ENCODE data around the gene NOS1. TPM values are rescaled to one million over a fixed set of nuclear protein-coding genes. Genes with fewer than 3 reads are reported as not detected.

The NOS1 gene
- total and polyA plus RNA-seq, 2 of the 8 experiments (the other 6 are each of a cell fraction or from before 2014, with no cell fraction given): 1.5 to 2.0 TPM

GRCh38 chr12:117352206-117352605 is 9.2 kb downstream of the NOS1 start:
- Histone ChIP-seq H3K27me3 (replicated peaks in 1 of 4; ENCODE audit: control insufficient read depth in 3 of 4, extremely low read depth in 1 of 4, insufficient read depth in 3 of 4, low read length in 3 of 4) (no peaks in the 10 kb centered on the region; a peak in 1 of 7 replicates), H2BK15ac (ENCODE audit: low read length) (no peak overlapping the region), H3K79me1 (ENCODE audit: low read depth, low read length) (no peaks in the 10 kb centered on the region), H3K79me2 (ENCODE audit: control insufficient read depth in 1 of 2, insufficient read depth in 2 of 2, low read length in 2 of 2) (no peaks in the 10 kb centered on the region), H2AFZ (ENCODE audit: low read length) (no peak overlapping the region), H3K18ac (ENCODE audit: extremely low read depth, low read length) (no peak overlapping the region), H3K36me3 (ENCODE audit: control insufficient read depth in 2 of 4, insufficient read depth in 4 of 4, low read length in 3 of 4) (no peaks in the 10 kb centered on the region), H4K20me1 (replicated peaks in 1 of 2; ENCODE audit: control insufficient read depth in 1 of 2, insufficient read depth in 2 of 2, low read length in 2 of 2) (peaks cover 0 to 2% of the 10 kb centered on the region in 2 experiments), H2BK20ac (ENCODE audit: low read length) (no peak overlapping the region), H3K4me1 (replicated peaks in 1 of 4; ENCODE audit: control insufficient read depth in 3 of 4, insufficient read depth in 4 of 4, low read length in 3 of 4) (peaks cover 0 to 4% (median 1%) of the 10 kb centered on the region in 4 experiments; a peak in 2 of 7 replicates), H3K9ac (replicated peaks in 1 of 4; ENCODE audit: extremely low read depth in 1 of 4, low read depth in 3 of 4, low read length in 3 of 4) (no peak overlapping the region), H3K56ac (replicated peaks; ENCODE audit: insufficient read length, low read depth, low read length) (no peak overlapping the region), H3K23ac (ENCODE audit: insufficient read length) (no peak overlapping the region), H4K91ac (replicated peaks; ENCODE audit: insufficient read length, low read length) (no peak overlapping the region), H3K4me2 (ENCODE audit: insufficient read depth in 1 of 2, low read depth in 2 of 2, low read length in 2 of 2) (no peak overlapping the region), H4K8ac (ENCODE audit: extremely low read depth, insufficient read depth, low read length) (no peak overlapping the region), H4K5ac (ENCODE audit: insufficient read length, low read depth, low read length) (no peak overlapping the region), H2BK5ac (ENCODE audit: low read depth, low read length) (no peak overlapping the region), H3K14ac (ENCODE audit: insufficient read length) (no peak overlapping the region), H2BK120ac (replicated peaks; ENCODE audit: low read depth, low read length) (no peak overlapping the region), H3K4ac (replicated peaks; ENCODE audit: insufficient read length, low read depth, low read length) (no peak overlapping the region), H3K23me2 (ENCODE audit: low read depth, low read length) (peaks cover 5% of the 10 kb centered on the region), H3K4me3 (ENCODE audit: extremely low read depth in 1 of 4, insufficient read depth in 2 of 4, low read depth in 3 of 4, low read length in 4 of 4) (no peak overlapping the region), H3K27ac (ENCODE audit: low read depth, low read length) (no peak overlapping the region), H2BK12ac (ENCODE audit: low read depth, low read length) (no peak overlapping the region), H3K9me3 (ENCODE audit: insufficient read depth in 2 of 2, low read depth in 1 of 2, low read length in 1 of 2) (no peaks in the 10 kb centered on the region), H2AK5ac (ENCODE audit: low read depth, low read length) (no peak overlapping the region)
- 77% methylated on average over 9 of the region's 9 CpGs; no CpG with 5 or more reads in 1 of the 2 experiments for WGBS, 2 experiments (ENCODE audit: extremely low coverage in 1 of 2, insufficient coverage in 1 of 2, insufficient read length in 1 of 2, insufficient replicate concordance in 2 of 2, low coverage in 1 of 2, low lambda C conversion rate in 2 of 2, missing lambda C conversion rate in 1 of 2)
- ChIA-PET POLR2A (ENCODE audit: partially characterized antibody) (no interaction called here), CTCF (ENCODE audit: partially characterized antibody) (interaction anchor here (1.4 to 2.2 kb wide), 4 partner anchors 12 to 140 kb away, joined by 4 to 10 read pairs (median 6); no protein-coding TSS in a partner anchor)
- DNase-seq (ENCODE audit: low read depth in 1 of 2, low spot score in 2 of 2) (no peak), FAIRE-seq (no peak)
- TF ChIP-seq SAP30 (IDR thresholded peaks at IDR 0.05; ENCODE audit: insufficient read depth, insufficient replicate concordance, low read length): no peak
- TF ChIP-seq KDM1A (IDR thresholded peaks at IDR 0.05; ENCODE audit: borderline replicate concordance, low read length): no peak
- TF ChIP-seq EZH2 (IDR thresholded peaks at IDR 0.05; ENCODE audit: low read depth, low read length, severe bottlenecking): no peak
- TF ChIP-seq HDAC6 (IDR thresholded peaks at IDR 0.05; ENCODE audit: low read depth, low read length): no peak
- no peak for TF ChIP-seq JUN (IDR thresholded peaks at IDR 0.05; ENCODE audit: low read depth, low read length)
- TF ChIP-seq TAF7 (optimal IDR thresholded peaks at IDR 0.05; ENCODE audit: borderline replicate concordance, low read depth, low read length): no peak
- no peak for TF ChIP-seq GABPA (IDR thresholded peaks at IDR 0.05; ENCODE audit: borderline replicate concordance, insufficient read depth, low read length)
- no peak for TF ChIP-seq CHD2 (IDR thresholded peaks at IDR 0.05; ENCODE audit: low read length)
- TF ChIP-seq SP1 (IDR thresholded peaks at IDR 0.05; ENCODE audit: low read depth, low read length): no peak
- TF ChIP-seq E2F6 (IDR thresholded peaks at IDR 0.05): no peak
- TF ChIP-seq KDM4A (IDR thresholded peaks at IDR 0.05; ENCODE audit: low read depth, low read length, severe bottlenecking): no peak
- no peak for TF ChIP-seq NRF1 (IDR thresholded peaks at IDR 0.05; ENCODE audit: low read depth, low read length)
- TF ChIP-seq RXRA (IDR thresholded peaks at IDR 0.05; ENCODE audit: insufficient read depth, low read depth, low read length): no peak

All from H1 (cell line).